SK-N-SH treated with all-trans-retinoic acid at 6 μM for 48 hours (cell line): Measurements from ENCODE around the gene DEAF1.

Source experiments
- ATAC-seq: fragments of 200-7000 bp; cut with Tn5 transposase; 3 replicates; pipeline ENCODE4 v1.9.1; 2020; ENCODE audit warnings: mild to moderate bottlenecking, moderate library complexity
- ARNTL ChIP-seq: fragments of 450-650 bp; formaldehyde crosslinking; IDR thresholded peaks from 2 replicates; pipeline ENCODE4 v1.5.0; 2020; ENCODE audit warnings: low read depth, mild to moderate bottlenecking, moderate library complexity, borderline replicate concordance
- BACH2 ChIP-seq: fragments of 250-450 bp; sonication (Bioruptor Pico); IDR thresholded peaks from 2 replicates; pipeline ENCODE4 v1.9.0; 2021; ENCODE audit warnings: mild to moderate bottlenecking, borderline replicate concordance
- CSDC2 ChIP-seq: fragments of 250-450 bp; sonication (Bioruptor Pico); IDR thresholded peaks from 2 replicates; pipeline ENCODE4 v1.5.0; 2020; ENCODE audit warnings: mild to moderate bottlenecking, moderate library complexity
- ESRRG ChIP-seq: fragments of 250-450 bp; sonication (Bioruptor Pico); IDR thresholded peaks from 2 replicates; pipeline ENCODE4 v1.6.1; 2021; ENCODE audit warnings: mild to moderate bottlenecking
- GLIS3 ChIP-seq: fragments of 250-450 bp; sonication (Bioruptor Pico); IDR thresholded peaks from 2 replicates; pipeline ENCODE4 v1.5.0; 2020; ENCODE audit warnings: mild to moderate bottlenecking, moderate library complexity
- ISL1 ChIP-seq: fragments of 250-450 bp; sonication (Bioruptor Pico); IDR thresholded peaks from 2 replicates; pipeline ENCODE4 v2.1.2; 2022; ENCODE audit warnings: mild to moderate bottlenecking, moderate library complexity
- OSR1 ChIP-seq: fragments of 250-450 bp; sonication (Bioruptor Pico); IDR thresholded peaks from 2 replicates; pipeline ENCODE4 v1.8.0; 2022; ENCODE audit warnings: moderate library complexity, mild to moderate bottlenecking, inconsistent platforms
- PPARA ChIP-seq: fragments of 250-450 bp; sonication (Bioruptor Pico); IDR thresholded peaks from 2 replicates; pipeline ENCODE4 v1.5.0; 2020; ENCODE audit warnings: mild to moderate bottlenecking, borderline replicate concordance
- RARB ChIP-seq: fragments of 250-450 bp; sonication (Bioruptor Pico); IDR thresholded peaks from 2 replicates; pipeline ENCODE4 v1.8.0; 2021; ENCODE audit warnings: mild to moderate bottlenecking, moderate library complexity
- SNAI2 ChIP-seq: fragments of 250-450 bp; sonication (Bioruptor Pico); IDR thresholded peaks from 2 replicates; pipeline ENCODE4 v1.5.0; 2020; ENCODE audit warnings: mild to moderate bottlenecking, moderate library complexity
- TCF4 ChIP-seq: fragments of 250-450 bp; sonication (Bioruptor Pico); IDR thresholded peaks from 2 replicates; pipeline ENCODE4 v1.8.0; 2021; ENCODE audit warnings: mild to moderate bottlenecking, moderate library complexity, borderline replicate concordance
- TOX ChIP-seq: fragments of 250-450 bp; sonication (Bioruptor Pico); IDR thresholded peaks from 2 replicates; pipeline ENCODE4 v1.8.0; 2021; ENCODE audit warnings: mild to moderate bottlenecking, moderate library complexity, borderline replicate concordance
- ZC3H10 ChIP-seq: fragments of 250-450 bp; sonication (Bioruptor Pico); IDR thresholded peaks from 2 replicates; pipeline ENCODE4 v1.5.1; 2021; ENCODE audit warnings: mild to moderate bottlenecking, moderate library complexity
- ZFP3 ChIP-seq: fragments of 250-450 bp; sonication (Bioruptor Pico); IDR thresholded peaks from 2 replicates; pipeline ENCODE4 v1.5.0; 2020; ENCODE audit warnings: mild to moderate bottlenecking, moderate library complexity
- ZFP30 ChIP-seq: fragments of 450-650 bp; formaldehyde crosslinking; IDR thresholded peaks from 2 replicates; pipeline ENCODE4 v1.5.0; 2022; ENCODE audit warnings: mild to moderate bottlenecking, moderate library complexity
- ZNF565 ChIP-seq: fragments of 450-650 bp; formaldehyde crosslinking; conservative IDR thresholded peaks from 2 replicates; pipeline ENCODE4 v1.5.0; 2020; ENCODE audit warnings: low read depth, mild to moderate bottlenecking, moderate library complexity
- ZNF70 ChIP-seq: fragments of 450-650 bp; formaldehyde crosslinking; IDR thresholded peaks from 2 replicates; pipeline ENCODE4 v1.5.0; 2020; ENCODE audit warnings: mild to moderate bottlenecking, moderate library complexity
- ZNF8 ChIP-seq: fragments of 450-650 bp; formaldehyde crosslinking; IDR thresholded peaks from 2 replicates; pipeline ENCODE4 v1.5.0; 2020; ENCODE audit warnings: mild to moderate bottlenecking, moderate library complexity
- TF ChIP-seq, protein P1 (sequence below): fragments of 250-450 bp; sonication (Bioruptor Pico); IDR thresholded peaks from 2 replicates; pipeline ENCODE4 v1.5.1; 2021; ENCODE audit warnings: mild to moderate bottlenecking, moderate library complexity
- TF ChIP-seq, protein P2 (sequence below): fragments of 250-450 bp; sonication (Bioruptor Pico); IDR thresholded peaks from 2 replicates; pipeline ENCODE4 v1.5.1; 2020; ENCODE audit warnings: low read depth, mild to moderate bottlenecking, moderate library complexity
- TF ChIP-seq, protein P3 (sequence below): fragments of 250-450 bp; sonication (Bioruptor Pico); IDR thresholded peaks from 2 replicates; pipeline ENCODE4 v1.5.0; 2020; ENCODE audit warnings: mild to moderate bottlenecking, moderate library complexity
- TF ChIP-seq, protein P4 (sequence below): fragments of 250-450 bp; sonication (Bioruptor Pico); IDR thresholded peaks from 2 replicates; pipeline ENCODE4 v1.8.0; 2020; ENCODE audit warnings: mild to moderate bottlenecking, moderate library complexity, borderline replicate concordance

Gene DEAF1

DNA sequence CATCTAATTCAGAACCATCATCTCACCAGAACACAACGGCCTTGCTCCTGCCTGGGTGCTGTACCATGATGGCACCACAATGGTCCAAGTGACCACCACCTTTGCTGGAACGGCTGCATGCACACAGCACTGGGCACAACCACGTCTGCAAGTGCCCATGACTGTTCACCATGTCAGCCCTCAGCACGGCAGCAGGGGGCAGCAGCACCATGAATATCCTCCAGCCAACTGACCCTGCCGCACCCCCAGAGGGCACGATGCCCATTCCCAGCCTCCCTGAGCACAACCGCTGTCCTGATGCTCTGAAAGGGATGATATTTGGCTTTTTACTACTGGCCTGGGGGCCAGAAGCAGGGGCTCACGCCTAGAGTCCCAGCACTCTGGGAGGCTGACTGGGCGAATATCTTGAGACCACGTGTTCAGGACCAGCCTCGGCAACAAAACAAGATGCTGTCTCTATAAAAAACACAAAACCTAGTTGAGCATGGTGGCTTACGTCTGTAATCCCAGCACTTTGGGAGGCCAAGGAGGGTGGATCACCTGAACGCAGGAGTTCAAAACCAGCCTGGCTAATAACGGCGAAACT lies 32.2 kb downstream of the DEAF1 start (continued):
- TF ChIP-seq BACH2 (CRISPR knock-in tag) (no peak), ARNTL (no peak), ZNF70 (CRISPR knock-in tag) (no peak), RARB (CRISPR knock-in tag) (no peak), ZNF565 (CRISPR knock-in tag) (no peak), ZNF8 (CRISPR knock-in tag) (no peak)
- TF ChIP-seq, protein P1, sequence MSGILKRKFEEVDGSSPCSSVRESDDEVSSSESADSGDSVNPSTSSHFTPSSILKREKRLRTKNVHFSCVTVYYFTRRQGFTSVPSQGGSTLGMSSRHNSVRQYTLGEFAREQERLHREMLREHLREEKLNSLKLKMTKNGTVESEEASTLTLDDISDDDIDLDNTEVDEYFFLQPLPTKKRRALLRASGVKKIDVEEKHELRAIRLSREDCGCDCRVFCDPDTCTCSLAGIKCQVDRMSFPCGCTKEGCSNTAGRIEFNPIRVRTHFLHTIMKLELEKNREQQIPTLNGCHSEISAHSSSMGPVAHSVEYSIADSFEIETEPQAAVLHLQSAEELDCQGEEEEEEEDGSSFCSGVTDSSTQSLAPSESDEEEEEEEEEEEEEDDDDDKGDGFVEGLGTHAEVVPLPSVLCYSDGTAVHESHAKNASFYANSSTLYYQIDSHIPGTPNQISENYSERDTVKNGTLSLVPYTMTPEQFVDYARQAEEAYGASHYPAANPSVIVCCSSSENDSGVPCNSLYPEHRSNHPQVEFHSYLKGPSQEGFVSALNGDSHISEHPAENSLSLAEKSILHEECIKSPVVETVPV (CRISPR knock-in tag): no peak

DNA sequence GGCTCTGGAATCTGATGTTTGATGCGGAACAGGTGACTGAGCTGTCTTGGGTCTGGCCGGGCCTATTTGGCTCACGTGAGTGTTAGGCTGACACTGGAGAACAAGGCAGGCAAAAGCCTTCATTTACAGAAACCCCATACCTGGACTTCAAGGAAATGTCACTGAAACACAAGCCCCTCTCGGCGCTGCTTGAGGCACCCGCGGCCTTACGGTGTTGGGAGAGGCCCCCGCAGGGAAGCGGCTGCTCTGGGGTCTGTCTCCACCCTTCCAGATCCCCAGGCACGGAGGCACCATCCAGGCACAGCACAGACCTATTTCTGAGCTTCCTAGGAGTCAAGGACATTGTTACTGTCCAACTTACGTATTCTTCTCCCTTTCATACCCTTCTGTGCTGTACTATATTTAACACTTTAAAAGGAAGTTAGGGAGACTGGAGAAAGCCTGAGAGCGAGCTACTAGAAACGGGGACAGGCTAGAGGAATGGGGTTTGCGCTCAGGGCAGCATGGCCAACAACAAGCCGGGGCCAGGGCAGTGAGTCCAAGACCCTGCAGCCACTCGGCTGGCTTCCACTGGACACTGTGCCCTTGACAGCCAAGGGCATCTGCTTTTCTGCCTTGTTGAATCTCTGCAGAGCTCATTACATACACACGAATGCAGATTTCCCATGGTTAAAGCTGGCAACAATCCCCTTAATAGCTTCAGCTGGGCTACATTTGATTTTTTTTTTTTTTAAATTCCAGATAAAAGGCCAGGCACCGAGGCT lies 34.2 kb downstream of the DEAF1 start:
- no peak for ATAC-seq
- TF ChIP-seq ESRRG (no peak), ZFP30 (CRISPR knock-in tag) (no peak), PPARA (CRISPR knock-in tag) (no peak), ZFP3 (no peak), ZNF565 (CRISPR knock-in tag) (no peak), SNAI2 (CRISPR knock-in tag) (no peak), TOX (CRISPR knock-in tag) (no peak), ZNF8 (CRISPR knock-in tag) (no peak), OSR1 (CRISPR knock-in tag) (no peak), RARB (CRISPR knock-in tag) (no peak), CSDC2 (no peak), TCF4 (no peak), BACH2 (CRISPR knock-in tag) (no peak), ZC3H10 (CRISPR knock-in tag) (no peak), ZNF70 (CRISPR knock-in tag) (no peak), ISL1 (no peak), GLIS3 (CRISPR knock-in tag) (no peak)
- TF ChIP-seq, protein P2, sequence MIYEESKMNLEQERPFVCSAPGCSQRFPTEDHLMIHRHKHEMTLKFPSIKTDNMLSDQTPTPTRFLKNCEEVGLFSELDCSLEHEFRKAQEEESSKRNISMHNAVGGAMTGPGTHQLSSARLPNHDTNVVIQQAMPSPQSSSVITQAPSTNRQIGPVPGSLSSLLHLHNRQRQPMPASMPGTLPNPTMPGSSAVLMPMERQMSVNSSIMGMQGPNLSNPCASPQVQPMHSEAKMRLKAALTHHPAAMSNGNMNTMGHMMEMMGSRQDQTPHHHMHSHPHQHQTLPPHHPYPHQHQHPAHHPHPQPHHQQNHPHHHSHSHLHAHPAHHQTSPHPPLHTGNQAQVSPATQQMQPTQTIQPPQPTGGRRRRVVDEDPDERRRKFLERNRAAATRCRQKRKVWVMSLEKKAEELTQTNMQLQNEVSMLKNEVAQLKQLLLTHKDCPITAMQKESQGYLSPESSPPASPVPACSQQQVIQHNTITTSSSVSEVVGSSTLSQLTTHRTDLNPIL (CRISPR knock-in tag): no peak
- TF ChIP-seq, protein P3, sequence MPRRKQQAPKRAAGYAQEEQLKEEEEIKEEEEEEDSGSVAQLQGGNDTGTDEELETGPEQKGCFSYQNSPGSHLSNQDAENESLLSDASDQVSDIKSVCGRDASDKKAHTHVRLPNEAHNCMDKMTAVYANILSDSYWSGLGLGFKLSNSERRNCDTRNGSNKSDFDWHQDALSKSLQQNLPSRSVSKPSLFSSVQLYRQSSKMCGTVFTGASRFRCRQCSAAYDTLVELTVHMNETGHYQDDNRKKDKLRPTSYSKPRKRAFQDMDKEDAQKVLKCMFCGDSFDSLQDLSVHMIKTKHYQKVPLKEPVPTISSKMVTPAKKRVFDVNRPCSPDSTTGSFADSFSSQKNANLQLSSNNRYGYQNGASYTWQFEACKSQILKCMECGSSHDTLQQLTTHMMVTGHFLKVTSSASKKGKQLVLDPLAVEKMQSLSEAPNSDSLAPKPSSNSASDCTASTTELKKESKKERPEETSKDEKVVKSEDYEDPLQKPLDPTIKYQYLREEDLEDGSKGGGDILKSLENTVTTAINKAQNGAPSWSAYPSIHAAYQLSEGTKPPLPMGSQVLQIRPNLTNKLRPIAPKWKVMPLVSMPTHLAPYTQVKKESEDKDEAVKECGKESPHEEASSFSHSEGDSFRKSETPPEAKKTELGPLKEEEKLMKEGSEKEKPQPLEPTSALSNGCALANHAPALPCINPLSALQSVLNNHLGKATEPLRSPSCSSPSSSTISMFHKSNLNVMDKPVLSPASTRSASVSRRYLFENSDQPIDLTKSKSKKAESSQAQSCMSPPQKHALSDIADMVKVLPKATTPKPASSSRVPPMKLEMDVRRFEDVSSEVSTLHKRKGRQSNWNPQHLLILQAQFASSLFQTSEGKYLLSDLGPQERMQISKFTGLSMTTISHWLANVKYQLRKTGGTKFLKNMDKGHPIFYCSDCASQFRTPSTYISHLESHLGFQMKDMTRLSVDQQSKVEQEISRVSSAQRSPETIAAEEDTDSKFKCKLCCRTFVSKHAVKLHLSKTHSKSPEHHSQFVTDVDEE (CRISPR knock-in tag): no peak

DNA sequence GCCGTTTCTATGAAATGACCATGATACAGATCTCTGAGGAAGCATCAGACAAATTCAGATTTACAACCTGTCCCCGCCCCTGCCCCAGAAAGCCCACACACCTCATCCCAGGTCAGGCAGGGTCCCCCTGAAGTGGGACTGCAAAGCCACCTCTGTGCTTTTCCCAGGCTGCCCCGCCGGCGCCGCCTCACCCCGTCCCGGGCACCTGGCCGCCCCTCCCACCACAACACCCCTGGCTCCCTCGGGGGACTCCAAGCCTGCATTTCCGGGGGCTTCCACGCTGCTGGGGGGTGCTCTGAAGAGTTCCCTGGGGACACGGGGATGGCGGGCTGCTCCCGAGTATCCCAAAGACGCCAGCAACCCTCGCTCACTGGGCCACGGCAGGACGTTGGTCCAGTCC lies 34.7 kb downstream of the DEAF1 start:
- ATAC-seq: no peak
- TF ChIP-seq, protein P2 (CRISPR knock-in tag): no peak

DNA sequence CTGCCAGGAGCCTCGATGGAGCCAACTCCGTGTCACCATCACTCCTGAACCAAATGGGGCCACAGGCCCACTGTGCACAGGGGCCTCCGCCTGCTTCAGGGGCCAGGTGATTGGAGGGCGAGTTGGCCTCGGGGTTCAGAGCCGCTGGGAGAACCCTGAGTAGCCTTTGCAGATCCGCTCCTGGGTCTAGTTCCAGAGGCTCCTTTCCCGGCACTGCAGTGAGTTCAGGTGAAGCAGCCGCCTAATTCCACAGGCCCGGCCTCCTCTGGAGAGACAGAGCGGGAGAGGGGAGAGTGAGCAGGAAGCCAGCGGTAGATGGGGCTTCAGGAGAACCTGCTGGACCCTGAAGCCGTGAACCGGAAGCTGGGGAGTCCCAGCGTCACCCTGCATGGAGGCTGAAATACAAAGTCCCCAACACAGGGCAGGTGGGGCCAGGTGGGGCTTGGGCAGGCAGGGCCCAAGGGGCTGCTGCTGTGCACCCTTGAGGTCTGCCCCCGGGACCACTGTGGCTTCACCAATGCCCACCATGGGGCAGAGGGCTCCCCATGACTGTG lies 35.4 kb downstream of the DEAF1 start:
- no peak for ATAC-seq
- TF ChIP-seq ZFP30 (CRISPR knock-in tag) (no peak), PPARA (CRISPR knock-in tag) (no peak), TCF4 (no peak), ZNF565 (CRISPR knock-in tag) (no peak), TOX (CRISPR knock-in tag) (no peak), SNAI2 (CRISPR knock-in tag) (no peak)
- TF ChIP-seq, protein P4, sequence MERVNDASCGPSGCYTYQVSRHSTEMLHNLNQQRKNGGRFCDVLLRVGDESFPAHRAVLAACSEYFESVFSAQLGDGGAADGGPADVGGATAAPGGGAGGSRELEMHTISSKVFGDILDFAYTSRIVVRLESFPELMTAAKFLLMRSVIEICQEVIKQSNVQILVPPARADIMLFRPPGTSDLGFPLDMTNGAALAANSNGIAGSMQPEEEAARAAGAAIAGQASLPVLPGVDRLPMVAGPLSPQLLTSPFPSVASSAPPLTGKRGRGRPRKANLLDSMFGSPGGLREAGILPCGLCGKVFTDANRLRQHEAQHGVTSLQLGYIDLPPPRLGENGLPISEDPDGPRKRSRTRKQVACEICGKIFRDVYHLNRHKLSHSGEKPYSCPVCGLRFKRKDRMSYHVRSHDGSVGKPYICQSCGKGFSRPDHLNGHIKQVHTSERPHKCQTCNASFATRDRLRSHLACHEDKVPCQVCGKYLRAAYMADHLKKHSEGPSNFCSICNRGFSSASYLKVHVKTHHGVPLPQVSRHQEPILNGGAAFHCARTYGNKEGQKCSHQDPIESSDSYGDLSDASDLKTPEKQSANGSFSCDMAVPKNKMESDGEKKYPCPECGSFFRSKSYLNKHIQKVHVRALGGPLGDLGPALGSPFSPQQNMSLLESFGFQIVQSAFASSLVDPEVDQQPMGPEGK: no peak
